ENCODE data around the gene SPTLC2. TPM values are rescaled to one million over a fixed set of nuclear protein-coding genes. Genes with fewer than 3 reads are reported as not detected.

The SPTLC2 gene
- total RNA-seq, 1 donor from 2014 or later, result 37.3 TPM

DNA sequence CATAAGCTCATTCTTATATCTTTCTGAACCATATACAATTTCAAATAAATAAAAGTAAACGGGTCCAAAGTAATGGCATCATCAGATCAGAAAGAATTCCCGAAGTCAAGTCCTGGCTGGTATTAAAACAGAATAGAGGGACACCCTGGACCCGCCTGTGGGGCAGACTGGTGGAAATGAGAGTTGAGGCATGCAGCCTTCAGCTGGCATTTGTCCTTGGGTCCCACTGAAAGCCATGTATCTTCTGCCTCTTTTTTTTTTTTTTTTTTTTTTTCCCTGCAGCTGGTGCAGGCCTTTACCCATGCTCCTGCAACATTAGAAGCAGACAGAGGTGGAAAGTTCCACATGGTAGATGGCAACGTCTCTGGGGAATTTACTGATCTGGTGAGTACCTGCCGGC, 148.6 kb downstream of the SPTLC2 start:
- no peak for DNase-seq

DNA sequence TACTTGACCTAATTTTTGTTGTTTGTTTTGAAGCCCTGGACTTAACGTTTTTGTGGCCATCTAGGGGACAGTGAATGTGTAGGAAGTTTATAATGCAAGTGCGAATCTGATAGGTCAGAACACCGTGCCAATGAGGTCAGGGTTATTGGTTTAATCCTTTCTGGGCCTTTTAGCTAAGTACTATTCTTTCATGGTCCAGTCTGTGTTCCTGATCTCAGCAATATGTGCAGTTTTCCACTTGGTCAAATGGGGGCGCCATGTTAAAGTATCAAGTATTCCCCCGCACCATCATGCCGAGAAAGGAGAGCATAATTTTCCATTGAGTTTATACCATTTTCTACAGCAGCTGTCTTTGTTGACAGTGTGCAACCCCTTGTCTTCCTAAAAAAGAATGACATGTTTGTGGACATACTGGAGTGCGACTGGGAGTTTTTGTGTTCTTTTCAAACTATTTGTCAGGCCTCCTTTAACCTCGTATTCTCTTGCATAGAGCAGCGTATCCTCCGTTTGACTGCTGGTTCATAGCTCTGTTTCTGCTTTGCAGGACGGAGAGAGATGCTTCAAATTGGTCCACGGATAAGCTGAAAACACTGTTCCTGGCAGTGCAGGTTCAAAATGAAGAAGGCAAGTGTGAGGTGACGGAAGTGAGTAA, 157.2 kb downstream of the SPTLC2 start:
- DNase-seq, result peak; percentile 71

DNA sequence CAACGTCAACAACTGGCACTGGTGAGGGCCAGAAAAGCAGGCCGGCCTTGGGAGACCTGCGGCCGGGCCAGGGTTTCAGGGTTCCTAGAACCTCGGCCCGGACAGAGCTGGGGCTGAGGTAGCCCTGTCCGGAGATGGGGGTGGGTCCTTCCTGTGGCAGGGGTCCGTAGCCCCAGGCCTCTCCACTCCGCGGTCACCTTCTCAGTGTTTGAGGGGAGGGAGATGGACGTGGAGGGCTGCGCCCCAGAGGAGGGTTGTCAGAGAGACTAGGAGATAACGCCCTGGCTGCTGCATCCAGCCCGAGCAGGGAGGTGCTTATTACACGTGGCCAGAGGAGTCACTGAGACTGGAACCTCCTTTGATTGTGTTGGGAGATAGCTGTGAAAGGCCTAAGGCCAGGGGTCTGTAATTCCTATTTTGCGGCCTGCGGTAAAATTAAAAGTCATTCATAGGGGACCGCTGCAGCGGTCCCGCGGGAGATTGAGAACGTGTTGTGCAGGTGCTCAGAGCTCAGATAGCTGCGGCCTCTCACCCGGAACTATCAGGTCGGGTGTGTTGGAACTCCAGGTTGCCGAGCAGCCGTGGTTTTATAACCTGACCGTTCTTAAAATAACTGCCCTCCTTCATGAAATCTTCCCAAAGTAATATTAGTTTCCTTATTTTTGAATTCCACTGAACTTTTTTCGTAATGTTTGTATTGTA, 158.0 kb downstream of the SPTLC2 start:
- DNase-seq, result peak; percentile 40

DNA sequence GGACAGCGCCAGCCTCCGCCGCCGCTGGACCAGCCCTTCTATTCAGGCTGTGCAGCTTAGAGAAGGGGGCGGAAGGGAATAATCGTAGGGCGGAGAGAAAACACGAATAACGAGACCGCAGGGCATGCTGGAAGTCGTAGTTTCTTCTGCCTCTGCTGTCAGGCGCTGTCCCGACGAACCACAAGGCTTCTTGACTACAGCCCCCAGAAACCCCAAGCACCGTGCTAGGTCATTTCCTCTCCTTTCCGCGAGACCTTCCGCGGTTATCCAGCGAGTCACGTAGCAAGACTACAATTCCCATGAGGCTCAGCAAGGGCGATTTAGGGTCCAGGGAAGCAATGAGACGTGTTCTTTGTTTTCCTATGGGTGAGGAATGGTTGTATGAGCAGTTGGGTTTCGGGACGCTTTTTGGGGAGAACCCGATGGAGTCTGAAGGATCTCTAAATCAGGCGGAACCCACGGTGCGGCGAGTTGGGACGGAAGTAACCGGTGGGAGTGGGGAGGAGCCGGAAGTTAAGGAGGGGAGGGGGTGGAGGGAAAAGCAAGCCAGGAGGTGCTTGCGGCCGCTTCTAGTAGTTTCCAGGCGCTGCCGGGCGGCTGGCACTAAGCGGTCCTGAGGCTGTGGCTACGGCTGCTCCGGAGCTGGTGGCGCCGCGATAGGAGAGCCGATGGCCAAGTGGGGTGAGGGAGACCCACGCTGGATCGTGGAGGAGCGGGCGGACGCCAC, 158.8 kb downstream of the SPTLC2 start, which contains the start of the genes AHSA1 and VIPAS39:
Gene AHSA1 (plus strand): TSS at position 572 of the 727 bp plus-strand sequence. CDS start 97 bp downstream, at position 669.
Gene VIPAS39 (minus strand): TSS at position 80 of the 727 bp plus-strand sequence. CDS start 3,499 bp downstream, outside the sequence.
- peak; percentile 99 for DNase-seq

DNA sequence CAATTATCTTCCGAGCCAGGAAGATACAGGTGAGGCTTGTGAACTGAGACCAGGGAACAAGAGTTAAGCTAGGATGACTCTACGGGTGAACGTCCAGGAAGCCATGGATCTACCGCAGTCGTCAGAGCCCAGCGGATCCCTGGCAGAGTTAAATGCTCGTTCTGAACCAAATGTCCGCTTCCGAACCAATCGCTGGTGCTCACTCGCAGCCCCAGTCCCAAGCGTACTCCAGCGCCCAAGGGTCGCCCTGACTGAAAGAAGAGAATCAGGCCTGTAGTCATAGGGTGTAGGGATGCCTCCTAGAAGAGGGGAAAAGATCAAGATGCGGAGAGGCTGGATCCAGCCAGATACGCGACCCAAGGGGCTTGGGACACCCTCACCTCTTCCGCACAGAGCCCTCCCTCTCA, 159.3 kb downstream of the SPTLC2 start:
- DNase-seq, result no peak

Small RNA genes within 50 kb of the gene (small RNA-seq; reads per million reads assigned to genes)
- gene COX6CP11 (ENCODE audit: low replicate concordance), result not detected
- not detected for gene RF00404 (ENCODE audit: low replicate concordance)
- gene RN7SL587P (ENCODE audit: low replicate concordance), result not detected

Other genes starting within 250 kb of the SPTLC2 start
- gene TMED8, start 239.5 kb downstream of the SPTLC2 start, total RNA-seq, result 7.2 TPM
- 0.51 TPM for gene SAMD15, start 239.3 kb downstream of the SPTLC2 start, total RNA-seq
- gene NOXRED1, start 193.1 kb downstream of the SPTLC2 start, total RNA-seq, result not detected
- 21.1 TPM for gene VIPAS39, start 159.0 kb downstream of the SPTLC2 start, total RNA-seq
- 132 TPM for gene AHSA1, start 158.5 kb downstream of the SPTLC2 start, total RNA-seq
- gene ISM2, start 117.8 kb downstream of the SPTLC2 start, total RNA-seq, result not detected
- 14.8 TPM for gene ALKBH1, start 91.4 kb upstream of the SPTLC2 start, total RNA-seq
- gene SLIRP, start 91.5 kb upstream of the SPTLC2 start, total RNA-seq, result 45.3 TPM
- gene SNW1, start 144.5 kb upstream of the SPTLC2 start, total RNA-seq, result 50.4 TPM
- gene ADCK1, start 183.5 kb upstream of the SPTLC2 start, total RNA-seq, result 7.7 TPM